Upper lobe of right lung (tissue), 1 donor: ENCODE measurements around the gene CDK9. TPM values are rescaled to one million over a fixed set of nuclear protein-coding genes. Genes with fewer than 3 reads are reported as not detected.

ENCODE experiments used
- ATAC-seq: fragments of 200-7000 bp; cut with Tn5 transposase; one replicate; pipeline ENCODE4 v1.9.1; 2020; ENCODE audit warnings: mild to moderate bottlenecking, moderate library complexity
- DNase-seq: peaks from one replicate; pipeline ENCODE4 v3.0.0-alpha.2; 2020
- H3K27ac ChIP-seq: fragments of 200-600 bp; one replicate; pipeline ENCODE4 v1.8.0; 2022
- H3K27me3 ChIP-seq: fragments of 200-600 bp; one replicate; pipeline ENCODE4 v1.8.0; 2022; ENCODE audit warnings: mild to moderate bottlenecking
- H3K36me3 ChIP-seq: fragments of 200-600 bp; one replicate; pipeline ENCODE4 v1.8.0; 2022
- H3K4me1 ChIP-seq: fragments of 200-600 bp; one replicate; pipeline ENCODE4 v1.8.0; 2022
- H3K4me3 ChIP-seq: fragments of 200-600 bp; one replicate; pipeline ENCODE4 v1.8.0; 2022; ENCODE audit warnings: mild to moderate bottlenecking
- H3K9me3 ChIP-seq: fragments of 200-600 bp; one replicate; pipeline ENCODE4 v1.8.0; 2022
- intact Hi-C: fragments of 100-400 bp; cut with DNase I; formaldehyde crosslinking; loops from one replicate; pipeline ENCODE4 v1.11.0; 2022
- long read RNA-seq: library from polyadenylated mRNA; unstranded; transcript quantifications from one replicate; pipeline ENCODE4 v2.0.0, GENCODE V29; 2021
- total RNA-seq: library from RNA; stranded (reverse); fragmentation: NEBNext Ultra II Directional; extraction: Animal tissue kit (Norgen Biotek cat#: 25700); gene quantifications from one replicate; pipeline ENCODE4 v1.2.1, GENCODE V29; 2021
- TF ChIP-seq, protein P1 (sequence below): fragments of 200-600 bp; IDR thresholded peaks from one replicate; pipeline ENCODE4 v1.8.0; 2022; ENCODE audit warnings: antibody characterized with exemption
- donor health status: DM: no; HTN: yes; CAD: no; lungs with severe emphysema.

CDK9 gene
- 99.1 TPM for total RNA-seq
- long read RNA-seq, transcript CDK9-201 (7 exons, 2,463 nt): major isoform, 99 of 138 reads
- long read RNA-seq, partial matches to known transcripts: 8 of 138 reads
- long read RNA-seq, other reads (novel, unspliced or antisense): 31 of 138 reads

DNA sequence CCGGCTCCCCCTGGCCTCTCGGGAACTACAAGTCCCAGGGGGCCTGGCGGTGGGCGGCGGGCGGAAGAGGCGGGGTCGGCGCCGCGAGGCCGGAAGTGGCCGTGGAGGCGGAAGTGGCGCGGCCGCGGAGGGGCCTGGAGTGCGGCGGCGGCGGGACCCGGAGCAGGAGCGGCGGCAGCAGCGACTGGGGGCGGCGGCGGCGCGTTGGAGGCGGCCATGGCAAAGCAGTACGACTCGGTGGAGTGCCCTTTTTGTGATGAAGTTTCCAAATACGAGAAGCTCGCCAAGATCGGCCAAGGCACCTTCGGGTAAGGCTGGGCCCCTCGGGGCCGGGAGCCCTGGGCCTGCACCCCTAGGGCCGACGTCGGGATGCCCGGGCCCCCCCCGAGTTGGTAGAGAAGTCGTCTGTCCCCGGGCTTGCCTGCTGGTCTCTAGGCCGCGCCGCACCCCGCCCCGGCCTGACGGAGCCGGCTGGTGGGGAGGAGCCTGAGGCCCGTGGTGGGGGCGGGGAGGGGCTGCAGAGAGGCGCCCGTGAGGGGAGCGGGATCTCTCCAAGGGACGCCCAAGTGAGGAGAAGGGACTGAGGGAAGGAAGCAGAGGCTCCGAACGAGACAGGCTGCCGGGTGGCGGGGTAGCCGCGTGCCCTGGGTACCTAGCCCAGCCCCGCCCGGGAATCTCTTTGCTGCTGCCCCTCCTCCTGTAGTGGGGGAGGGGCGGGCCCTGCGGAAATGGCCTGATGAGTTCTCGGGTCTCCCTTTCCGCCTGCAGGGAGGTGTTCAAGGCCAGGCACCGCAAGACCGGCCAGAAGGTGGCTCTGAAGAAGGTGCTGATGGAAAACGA, at the start of gene CDK9:
CDK9 (plus strand) TSS at position 102 of the 840 bp plus-strand sequence; CDS start at position 217, 115 bp downstream.
- H3K9me3 ChIP-seq: no peaks in the 10 kb centered on the region
- H3K27ac ChIP-seq: peak within 1 kb of the TSS; percentile 94
- H3K36me3 ChIP-seq: peaks cover 43% of the 10 kb centered on the region
- intact Hi-C loops: no loop called here
- peak within 1 kb of the TSS; percentile 98 for H3K4me3 ChIP-seq
- TF ChIP-seq, protein P1, sequence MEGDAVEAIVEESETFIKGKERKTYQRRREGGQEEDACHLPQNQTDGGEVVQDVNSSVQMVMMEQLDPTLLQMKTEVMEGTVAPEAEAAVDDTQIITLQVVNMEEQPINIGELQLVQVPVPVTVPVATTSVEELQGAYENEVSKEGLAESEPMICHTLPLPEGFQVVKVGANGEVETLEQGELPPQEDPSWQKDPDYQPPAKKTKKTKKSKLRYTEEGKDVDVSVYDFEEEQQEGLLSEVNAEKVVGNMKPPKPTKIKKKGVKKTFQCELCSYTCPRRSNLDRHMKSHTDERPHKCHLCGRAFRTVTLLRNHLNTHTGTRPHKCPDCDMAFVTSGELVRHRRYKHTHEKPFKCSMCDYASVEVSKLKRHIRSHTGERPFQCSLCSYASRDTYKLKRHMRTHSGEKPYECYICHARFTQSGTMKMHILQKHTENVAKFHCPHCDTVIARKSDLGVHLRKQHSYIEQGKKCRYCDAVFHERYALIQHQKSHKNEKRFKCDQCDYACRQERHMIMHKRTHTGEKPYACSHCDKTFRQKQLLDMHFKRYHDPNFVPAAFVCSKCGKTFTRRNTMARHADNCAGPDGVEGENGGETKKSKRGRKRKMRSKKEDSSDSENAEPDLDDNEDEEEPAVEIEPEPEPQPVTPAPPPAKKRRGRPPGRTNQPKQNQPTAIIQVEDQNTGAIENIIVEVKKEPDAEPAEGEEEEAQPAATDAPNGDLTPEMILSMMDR: no peak
- H3K4me1 ChIP-seq: peaks cover 40% of the 10 kb centered on the region
- H3K27me3 ChIP-seq: no peaks in the 10 kb centered on the region
- ATAC-seq: peak; percentile 84
- peak; percentile 96 for DNase-seq

DNA sequence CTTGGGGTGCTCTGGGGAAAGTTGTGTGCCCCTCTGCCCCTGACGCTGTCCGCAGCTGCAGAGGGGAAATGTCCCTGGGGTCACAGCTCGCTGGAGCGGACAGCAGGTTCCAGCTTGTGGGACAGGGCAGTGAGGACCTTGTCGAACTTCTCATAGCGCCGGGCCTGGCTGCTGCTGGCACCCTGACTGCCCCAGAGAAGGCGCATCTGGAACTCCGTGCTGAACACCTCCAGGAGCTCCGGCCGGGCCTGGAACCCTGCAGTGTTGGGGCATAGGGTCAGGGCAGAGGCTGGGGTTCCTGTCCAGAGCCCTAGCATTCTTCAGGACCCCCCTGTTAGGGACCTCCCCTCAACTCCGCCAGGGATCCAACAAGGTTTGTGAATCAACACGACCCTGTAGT, 47.2 kb upstream of the CDK9 start:
- intact Hi-C loops: loop anchor here (10.0 kb wide), 1 partner anchor 186 kb away; no protein-coding TSS in a partner anchor
- peaks cover 19% of the 10 kb centered on the region for H3K4me1 ChIP-seq
- H3K27ac ChIP-seq: no peak overlapping the region
- no peak overlapping the region for H3K4me3 ChIP-seq
- no peak for ATAC-seq
- TF ChIP-seq, protein P1: no peak
- peaks cover 41% of the 10 kb centered on the region for H3K36me3 ChIP-seq
- no peaks in the 10 kb centered on the region for H3K27me3 ChIP-seq
- H3K9me3 ChIP-seq: no peaks in the 10 kb centered on the region
- DNase-seq: no peak

DNA sequence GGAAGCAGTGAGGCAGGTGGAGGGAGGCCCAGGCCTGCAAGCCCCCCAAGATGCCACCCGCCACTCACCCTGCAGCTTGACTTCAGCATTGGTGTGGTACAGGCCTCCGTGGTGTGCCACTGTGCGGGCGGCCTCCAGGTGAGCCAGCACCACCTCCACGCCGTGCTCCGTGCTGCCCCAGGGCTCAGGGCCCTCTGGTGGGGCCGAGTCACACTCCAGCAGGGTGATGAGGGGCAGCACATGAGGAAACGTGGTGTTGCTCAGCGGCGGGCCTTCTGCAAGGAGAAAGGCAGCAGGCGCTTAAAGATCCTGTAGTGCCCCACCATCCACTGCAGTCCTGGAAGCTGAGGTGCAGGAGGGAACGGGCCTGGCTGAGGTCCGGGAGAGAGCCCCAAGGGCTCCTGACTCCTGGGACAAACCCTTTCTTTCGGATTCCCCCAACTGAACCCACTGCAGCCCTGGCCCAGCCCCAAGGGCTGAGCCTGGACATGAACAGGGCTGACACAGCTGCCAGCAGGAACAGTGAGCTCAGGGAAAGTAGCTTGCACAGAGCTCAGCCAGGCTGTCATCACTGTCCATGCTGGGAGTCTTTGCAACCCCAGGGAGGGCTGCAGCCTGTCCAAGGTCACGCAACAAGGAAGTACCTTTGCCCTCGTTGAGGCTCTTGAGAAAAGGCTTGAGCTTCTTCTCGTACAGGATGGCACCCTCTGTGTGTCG, 46.1 kb upstream of the CDK9 start:
- no peak for DNase-seq
- peaks cover 12% of the 10 kb centered on the region for H3K4me1 ChIP-seq
- no peak for ATAC-seq
- H3K27ac ChIP-seq: peak overlapping the region; percentile 51
- H3K4me3 ChIP-seq: no peak overlapping the region
- TF ChIP-seq, protein P1: no peak
- intact Hi-C loops: loop anchor here (10.0 kb wide), 1 partner anchor 185 kb away; no protein-coding TSS in a partner anchor
- no peaks in the 10 kb centered on the region for H3K9me3 ChIP-seq
- peaks cover 46% of the 10 kb centered on the region for H3K36me3 ChIP-seq
- no peaks in the 10 kb centered on the region for H3K27me3 ChIP-seq

DNA sequence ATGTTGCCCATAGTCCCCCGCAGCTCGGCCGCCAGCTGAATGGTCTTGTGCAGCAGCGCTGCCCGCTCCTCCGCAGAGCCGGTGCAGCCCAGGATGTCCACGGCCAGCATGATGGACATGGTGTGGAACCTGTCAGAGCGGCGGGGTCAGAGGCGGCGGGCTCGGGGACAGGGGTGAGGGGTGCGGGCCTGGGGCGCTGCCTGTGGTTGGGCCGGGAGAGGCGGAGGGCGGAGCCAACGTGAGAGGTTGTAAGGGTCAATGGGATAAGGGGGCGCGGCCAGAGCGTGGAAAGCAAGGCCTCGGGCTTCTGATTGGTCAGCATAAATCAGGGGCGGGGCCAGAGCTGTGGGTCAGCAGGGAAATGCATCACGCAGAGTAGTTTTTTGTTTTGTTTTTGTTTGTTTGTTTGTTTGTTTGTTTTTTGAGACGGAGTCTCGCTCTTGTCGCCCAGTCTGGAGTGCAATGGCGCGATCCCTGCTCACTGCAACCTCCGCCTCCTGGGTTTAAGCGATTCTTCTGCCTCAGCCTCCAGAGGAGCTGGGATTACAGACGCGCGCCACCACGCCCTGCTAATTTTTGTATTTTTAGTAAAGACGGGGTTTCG, 43.9 kb upstream of the CDK9 start:
- H3K27me3 ChIP-seq: no peaks in the 10 kb centered on the region
- peaks cover 12% of the 10 kb centered on the region for H3K4me1 ChIP-seq
- TF ChIP-seq, protein P1: no peak
- intact Hi-C loops: no loop called here
- ATAC-seq (peak; percentile 82), DNase-seq (peak; percentile 89)
- no peak overlapping the region for H3K27ac ChIP-seq
- no peaks in the 10 kb centered on the region for H3K9me3 ChIP-seq
- peak overlapping the region; percentile 26 for H3K4me3 ChIP-seq
- peaks cover 66% of the 10 kb centered on the region for H3K36me3 ChIP-seq

DNA sequence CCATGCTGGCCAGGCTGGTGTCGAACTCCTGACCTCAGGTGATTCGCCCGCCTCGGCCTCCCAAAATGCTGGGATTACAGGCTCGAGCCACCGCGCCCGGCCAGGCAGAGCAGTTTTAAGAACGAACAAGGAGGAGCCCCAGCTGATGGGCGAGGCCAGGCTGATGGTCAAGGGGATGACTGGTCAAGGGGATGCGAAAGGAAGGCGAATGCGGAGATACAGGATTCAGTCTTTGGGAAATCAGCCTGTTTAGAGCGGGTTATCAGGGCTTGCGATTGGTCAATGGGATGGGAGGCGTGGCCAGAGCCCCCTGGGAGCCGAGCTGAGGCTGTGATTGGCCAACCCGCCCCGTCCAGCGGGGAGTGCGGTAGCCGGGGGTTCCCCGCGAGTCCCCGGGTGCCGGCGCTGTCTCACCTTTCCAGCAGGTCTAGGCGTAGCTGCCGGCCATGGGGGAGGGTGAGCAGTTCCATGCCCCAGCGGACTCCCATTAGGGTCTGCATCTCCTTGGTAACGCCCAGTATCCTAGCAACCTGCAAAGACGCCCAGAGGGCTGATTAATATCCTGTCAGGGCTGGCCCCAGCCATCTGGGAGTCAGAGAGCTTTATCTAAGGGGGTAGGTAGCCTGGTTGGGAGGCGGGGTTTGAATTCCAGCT, 43.3 kb upstream of the CDK9 start:
- intact Hi-C loops: no loop called here
- peak overlapping the region; percentile 26 for H3K4me3 ChIP-seq
- DNase-seq: no peak
- H3K27me3 ChIP-seq: no peaks in the 10 kb centered on the region
- peak; percentile 6 for ATAC-seq
- peaks cover 69% of the 10 kb centered on the region for H3K36me3 ChIP-seq
- H3K9me3 ChIP-seq: no peaks in the 10 kb centered on the region
- peaks cover 12% of the 10 kb centered on the region for H3K4me1 ChIP-seq
- no peak overlapping the region for H3K27ac ChIP-seq
- TF ChIP-seq, protein P1: no peak
